GM23338 (cell line): ENCODE data around the gene PLXNC1.

Experiments used
- EZH2 ChIP-seq: fragments of 200-600 bp; sonication (generic); IDR thresholded peaks from one replicate; pipeline ENCODE4 v1.8.0; 2017; ENCODE audit warnings: antibody characterized with exemption, mild to moderate bottlenecking, low read depth; ENCODE audit not compliant: unreplicated experiment
- POLR2AphosphoS5 ChIP-seq: IDR thresholded peaks from 2 replicates; pipeline ENCODE4 v1.6.1; 2016; ENCODE audit warnings: antibody characterized with exemption, low read depth
- TF ChIP-seq, protein P1 (sequence below), 2 experiments: fragments of 200-600 bp in 1 of 2; sonication (generic) in 1 of 2; conservative IDR thresholded peaks; 2 replicates each; pipeline versions ENCODE4 v1.5.1 to v1.6.1; 2016 to 2017; ENCODE audit warnings: antibody characterized with exemption in 2 of 2, low read depth in 2 of 2, mild to moderate bottlenecking in 2 of 2, moderate library complexity in 1 of 2

DNA sequence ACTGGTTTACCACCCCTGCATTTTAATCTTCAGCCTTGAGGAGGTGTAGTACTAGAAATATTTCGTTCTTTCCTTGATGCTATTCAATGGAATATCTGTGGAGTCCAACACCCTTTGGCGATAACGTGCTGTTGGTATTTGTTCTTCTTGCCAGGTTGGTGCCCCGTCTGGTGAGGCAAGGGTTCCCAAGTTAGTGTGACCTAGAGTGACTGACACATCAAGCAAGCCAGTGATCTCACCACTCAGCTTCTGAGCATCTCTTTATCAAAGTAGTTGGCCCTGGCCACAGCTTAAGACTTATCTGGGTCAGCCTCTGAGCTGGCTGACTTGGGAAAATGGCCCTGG, 60.2 kb downstream of the PLXNC1 start:
- TF ChIP-seq, protein P1, sequence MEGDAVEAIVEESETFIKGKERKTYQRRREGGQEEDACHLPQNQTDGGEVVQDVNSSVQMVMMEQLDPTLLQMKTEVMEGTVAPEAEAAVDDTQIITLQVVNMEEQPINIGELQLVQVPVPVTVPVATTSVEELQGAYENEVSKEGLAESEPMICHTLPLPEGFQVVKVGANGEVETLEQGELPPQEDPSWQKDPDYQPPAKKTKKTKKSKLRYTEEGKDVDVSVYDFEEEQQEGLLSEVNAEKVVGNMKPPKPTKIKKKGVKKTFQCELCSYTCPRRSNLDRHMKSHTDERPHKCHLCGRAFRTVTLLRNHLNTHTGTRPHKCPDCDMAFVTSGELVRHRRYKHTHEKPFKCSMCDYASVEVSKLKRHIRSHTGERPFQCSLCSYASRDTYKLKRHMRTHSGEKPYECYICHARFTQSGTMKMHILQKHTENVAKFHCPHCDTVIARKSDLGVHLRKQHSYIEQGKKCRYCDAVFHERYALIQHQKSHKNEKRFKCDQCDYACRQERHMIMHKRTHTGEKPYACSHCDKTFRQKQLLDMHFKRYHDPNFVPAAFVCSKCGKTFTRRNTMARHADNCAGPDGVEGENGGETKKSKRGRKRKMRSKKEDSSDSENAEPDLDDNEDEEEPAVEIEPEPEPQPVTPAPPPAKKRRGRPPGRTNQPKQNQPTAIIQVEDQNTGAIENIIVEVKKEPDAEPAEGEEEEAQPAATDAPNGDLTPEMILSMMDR (conservative IDR thresholded peaks at IDR 0.05; ENCODE audit: low read depth in 2 of 2): no peak
- TF ChIP-seq EZH2: no peak
- TF ChIP-seq POLR2AphosphoS5: no peak
